Measurements from ENCODE around the gene ZFP92. TPM values are rescaled to one million over a fixed set of nuclear protein-coding genes. Genes with fewer than 3 reads are reported as not detected.

ZFP92 gene
- total RNA-seq, 3 donors from 2014 or later, result 0.17 to 1.6 (median 0.22) TPM

DNA sequence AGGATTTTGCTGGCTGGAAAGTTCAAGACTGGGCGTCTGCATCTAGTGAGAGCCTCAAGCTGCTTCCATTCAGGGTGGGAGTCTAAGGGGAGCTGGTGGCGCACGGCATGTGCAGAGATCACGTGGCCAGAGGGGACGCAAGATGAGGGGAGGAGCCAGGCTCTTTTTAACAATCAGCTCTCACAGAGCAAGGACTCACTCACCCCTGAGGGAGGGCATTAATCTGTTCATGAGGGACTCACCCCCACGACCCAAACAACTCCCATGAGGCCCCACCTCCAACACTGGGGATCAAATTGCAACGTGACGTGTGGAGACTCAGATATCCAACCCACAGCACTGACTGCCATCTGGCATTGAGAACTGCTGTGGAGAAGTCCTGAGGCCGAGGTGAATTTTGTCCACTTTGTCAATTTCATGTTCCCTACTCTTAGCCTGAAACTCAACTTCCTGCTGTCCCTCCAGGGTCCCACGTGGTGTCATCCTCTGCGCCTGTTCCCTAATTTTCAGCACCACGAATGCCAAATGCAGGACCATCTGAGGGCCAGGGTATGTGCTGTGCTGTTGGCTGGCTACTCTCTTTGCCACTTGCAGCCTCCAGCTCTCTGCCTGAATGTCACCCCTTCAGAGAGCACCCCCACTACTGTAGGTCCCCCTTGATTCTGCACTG lies 5.6 kb downstream of the ZFP92 start:
- Histone ChIP-seq H3K9me3 (no peaks in the 10 kb centered on the region), H3K4me1 (ENCODE audit: low read depth) (no peaks in the 10 kb centered on the region)
- no peak for ATAC-seq

DNA sequence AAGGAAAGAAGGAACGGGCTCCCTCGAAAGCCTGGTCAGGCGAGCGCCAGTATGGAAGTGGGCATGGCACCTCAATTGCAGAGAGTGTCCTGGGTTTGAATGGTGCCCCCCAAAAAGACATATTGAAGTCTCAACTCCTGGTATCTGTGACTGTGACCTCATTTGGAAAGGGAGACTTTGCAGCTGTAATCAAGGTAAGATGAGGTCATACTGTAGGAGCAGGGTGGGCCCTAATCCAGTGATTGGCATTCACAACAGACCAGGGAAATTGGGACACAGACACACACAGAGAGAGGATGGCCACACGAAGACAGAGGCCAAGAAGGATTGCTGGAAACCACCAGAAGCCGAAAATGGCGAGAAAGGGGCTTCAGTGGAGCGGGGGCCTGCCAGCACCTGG lies 6.4 kb downstream of the ZFP92 start:
- no peak for ATAC-seq

More for the DNA sequence above, 5.6 kb downstream of the ZFP92 start:
- Histone ChIP-seq H3K4me3 (no peak overlapping the region), H3K36me3 (ENCODE audit: low read depth) (no peaks in the 10 kb centered on the region)
- intact Hi-C loops (cut with DNase I, micrococcal nuclease), result no loop called here
- DNase-seq, result no peak
- TF ChIP-seq, protein P1, sequence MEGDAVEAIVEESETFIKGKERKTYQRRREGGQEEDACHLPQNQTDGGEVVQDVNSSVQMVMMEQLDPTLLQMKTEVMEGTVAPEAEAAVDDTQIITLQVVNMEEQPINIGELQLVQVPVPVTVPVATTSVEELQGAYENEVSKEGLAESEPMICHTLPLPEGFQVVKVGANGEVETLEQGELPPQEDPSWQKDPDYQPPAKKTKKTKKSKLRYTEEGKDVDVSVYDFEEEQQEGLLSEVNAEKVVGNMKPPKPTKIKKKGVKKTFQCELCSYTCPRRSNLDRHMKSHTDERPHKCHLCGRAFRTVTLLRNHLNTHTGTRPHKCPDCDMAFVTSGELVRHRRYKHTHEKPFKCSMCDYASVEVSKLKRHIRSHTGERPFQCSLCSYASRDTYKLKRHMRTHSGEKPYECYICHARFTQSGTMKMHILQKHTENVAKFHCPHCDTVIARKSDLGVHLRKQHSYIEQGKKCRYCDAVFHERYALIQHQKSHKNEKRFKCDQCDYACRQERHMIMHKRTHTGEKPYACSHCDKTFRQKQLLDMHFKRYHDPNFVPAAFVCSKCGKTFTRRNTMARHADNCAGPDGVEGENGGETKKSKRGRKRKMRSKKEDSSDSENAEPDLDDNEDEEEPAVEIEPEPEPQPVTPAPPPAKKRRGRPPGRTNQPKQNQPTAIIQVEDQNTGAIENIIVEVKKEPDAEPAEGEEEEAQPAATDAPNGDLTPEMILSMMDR (IDR thresholded peaks at IDR 0.05), result no peak

DNA sequence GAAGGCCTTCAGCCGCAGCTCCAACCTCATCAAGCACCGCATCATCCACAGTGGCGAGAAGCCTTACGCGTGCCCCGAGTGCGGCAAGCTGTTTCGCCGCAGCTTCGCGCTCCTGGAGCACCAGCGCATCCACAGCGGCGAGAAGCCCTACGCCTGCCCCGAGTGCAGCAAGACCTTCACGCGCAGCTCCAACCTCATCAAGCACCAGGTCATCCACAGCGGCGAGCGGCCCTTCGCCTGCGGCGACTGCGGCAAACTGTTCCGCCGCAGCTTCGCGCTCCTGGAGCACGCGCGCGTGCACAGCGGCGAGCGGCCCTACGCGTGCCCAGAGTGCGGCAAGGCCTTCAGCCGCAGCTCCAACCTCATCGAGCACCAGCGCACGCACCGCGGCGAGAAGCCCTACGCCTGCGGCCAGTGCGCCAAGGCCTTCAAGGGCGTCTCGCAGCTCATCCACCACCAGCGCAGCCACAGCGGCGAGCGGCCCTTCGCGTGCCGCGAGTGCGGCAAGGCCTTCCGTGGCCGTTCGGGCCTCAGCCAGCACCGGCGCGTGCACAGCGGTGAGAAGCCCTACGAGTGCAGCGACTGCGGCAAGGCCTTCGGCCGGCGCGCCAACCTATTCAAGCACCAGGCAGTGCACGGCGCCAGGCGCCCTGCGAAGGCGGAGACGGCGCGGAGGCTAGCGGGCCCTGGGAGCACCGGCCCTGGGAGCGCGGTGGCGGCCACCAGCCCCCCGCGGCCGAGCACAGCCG lies 9.8 kb downstream of the ZFP92 start:
- H3K36me3 ChIP-seq (ENCODE audit: low read depth), result no peaks in the 10 kb centered on the region
- H3K4me1 ChIP-seq (ENCODE audit: low read depth), result no peaks in the 10 kb centered on the region
- intact Hi-C loops (cut with DNase I, micrococcal nuclease), result no loop called here
- ATAC-seq (no peak), DNase-seq (no peak)
- no peaks in the 10 kb centered on the region for H3K9me3 ChIP-seq
- H3K4me3 ChIP-seq, result no peak overlapping the region
- TF ChIP-seq, protein P1 (IDR thresholded peaks at IDR 0.05), result no peak

More for the DNA sequence above, 6.4 kb downstream of the ZFP92 start:
- no peaks in the 10 kb centered on the region for H3K4me1 ChIP-seq (ENCODE audit: low read depth)
- intact Hi-C loops (cut with DNase I, micrococcal nuclease), result no loop called here
- no peak overlapping the region for H3K4me3 ChIP-seq
- H3K9me3 ChIP-seq, result no peaks in the 10 kb centered on the region
- no peak for DNase-seq
- H3K36me3 ChIP-seq (ENCODE audit: low read depth), result no peaks in the 10 kb centered on the region
- TF ChIP-seq, protein P1 (IDR thresholded peaks at IDR 0.05), result no peak

DNA sequence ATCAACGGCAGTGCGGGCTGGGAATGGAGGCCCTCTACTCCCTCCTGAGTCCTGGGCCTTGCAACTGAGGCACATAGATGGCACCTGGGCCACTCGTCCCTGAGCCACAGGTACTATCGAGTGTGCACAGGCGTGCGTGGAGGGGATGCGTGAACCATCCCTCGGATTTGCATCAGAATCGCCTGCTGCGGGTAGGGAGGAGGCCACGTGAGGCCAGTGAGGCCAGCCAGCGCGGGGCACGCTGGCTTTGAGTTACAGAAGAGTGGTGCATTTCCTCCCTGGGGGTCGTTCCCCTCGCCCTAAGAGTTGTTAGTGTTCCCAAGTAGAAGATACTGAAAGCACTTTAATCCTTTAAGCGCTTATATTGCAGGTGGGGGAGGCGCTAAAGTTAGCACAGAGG lies 10.6 kb downstream of the ZFP92 start:
- H3K4me1 ChIP-seq (ENCODE audit: low read depth), result no peaks in the 10 kb centered on the region
- H3K9me3 ChIP-seq, result no peaks in the 10 kb centered on the region
- H3K4me3 ChIP-seq, result no peak overlapping the region
- ATAC-seq (no peak), DNase-seq (no peak)
- TF ChIP-seq, protein P1 (IDR thresholded peaks at IDR 0.05), result no peak
- intact Hi-C loops (cut with DNase I, micrococcal nuclease), result no loop called here
- H3K36me3 ChIP-seq (ENCODE audit: low read depth), result no peaks in the 10 kb centered on the region

DNA sequence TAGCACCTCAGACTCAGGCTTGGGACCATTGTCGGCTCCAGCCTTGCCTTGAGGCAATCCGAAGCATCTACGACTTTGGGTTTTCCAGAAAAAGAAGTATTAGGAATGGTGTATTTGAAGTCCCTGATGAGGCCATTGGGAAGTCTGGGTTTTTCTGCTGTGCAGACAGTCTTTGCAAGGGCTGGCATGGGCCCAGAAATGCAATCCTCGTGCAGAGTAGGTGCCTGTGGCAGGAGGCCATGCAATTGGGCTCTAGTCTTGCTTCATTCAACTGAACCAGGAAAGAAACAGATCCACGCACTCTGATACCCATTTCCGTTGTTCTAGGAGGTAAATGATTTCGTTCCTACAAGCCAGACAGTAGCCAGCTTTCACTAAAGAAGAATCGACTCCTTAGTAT lies 12.4 kb downstream of the ZFP92 start:
- ATAC-seq (no peak), DNase-seq (no peak)
- Histone ChIP-seq H3K4me3 (no peak overlapping the region), H3K9me3 (no peaks in the 10 kb centered on the region), H3K4me1 (ENCODE audit: low read depth) (no peaks in the 10 kb centered on the region), H3K36me3 (ENCODE audit: low read depth) (no peaks in the 10 kb centered on the region)
- intact Hi-C loops (cut with DNase I, micrococcal nuclease), result no loop called here
- TF ChIP-seq, protein P1 (IDR thresholded peaks at IDR 0.05), result no peak

All from mucosa of descending colon (tissue), 3 donors.